SK-N-SH treated with all-trans-retinoic acid at 6 μM for 48 hours (cell line): ENCODE data around the gene C18orf63.

ENCODE experiments used
- CREB5 ChIP-seq: fragments of 250-450 bp; sonication (Bioruptor Pico); IDR thresholded peaks from 2 replicates; pipeline ENCODE4 v1.5.1; 2020; ENCODE audit warnings: low read depth, mild to moderate bottlenecking, moderate library complexity
- GLIS3 ChIP-seq: fragments of 250-450 bp; sonication (Bioruptor Pico); IDR thresholded peaks from 2 replicates; pipeline ENCODE4 v1.5.0; 2020; ENCODE audit warnings: mild to moderate bottlenecking, moderate library complexity

DNA sequence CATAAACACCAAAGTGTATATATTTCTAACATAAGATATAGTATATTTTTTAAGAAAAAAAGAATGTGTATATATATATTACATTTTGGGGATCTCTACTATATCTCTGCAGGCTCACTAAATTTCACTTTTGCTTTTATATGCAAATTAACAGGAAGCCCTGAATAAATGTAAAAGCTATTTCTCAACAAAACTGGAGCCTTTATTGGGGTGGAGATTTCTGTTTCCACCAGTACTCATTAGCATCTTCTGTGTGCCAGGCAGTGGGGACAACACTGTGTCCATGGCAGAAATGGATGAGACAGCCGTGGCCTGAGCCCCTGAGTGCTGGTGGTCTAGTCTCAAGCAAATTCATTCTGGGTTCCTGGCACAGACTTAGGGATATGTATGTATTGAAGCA is 41.3 kb downstream of the C18orf63 start:
- TF ChIP-seq GLIS3 (CRISPR knock-in tag) (no peak), CREB5 (CRISPR knock-in tag) (no peak)
